Medulla oblongata (tissue), 1 donor: ENCODE results near the gene MAPK1IP1L.

Source experiments
- DNase-seq: peaks from one replicate; pipeline ENCODE4 v3.0.0-alpha.2; 2015; ENCODE audit errors: extremely low spot score

Gene MAPK1IP1L

DNA sequence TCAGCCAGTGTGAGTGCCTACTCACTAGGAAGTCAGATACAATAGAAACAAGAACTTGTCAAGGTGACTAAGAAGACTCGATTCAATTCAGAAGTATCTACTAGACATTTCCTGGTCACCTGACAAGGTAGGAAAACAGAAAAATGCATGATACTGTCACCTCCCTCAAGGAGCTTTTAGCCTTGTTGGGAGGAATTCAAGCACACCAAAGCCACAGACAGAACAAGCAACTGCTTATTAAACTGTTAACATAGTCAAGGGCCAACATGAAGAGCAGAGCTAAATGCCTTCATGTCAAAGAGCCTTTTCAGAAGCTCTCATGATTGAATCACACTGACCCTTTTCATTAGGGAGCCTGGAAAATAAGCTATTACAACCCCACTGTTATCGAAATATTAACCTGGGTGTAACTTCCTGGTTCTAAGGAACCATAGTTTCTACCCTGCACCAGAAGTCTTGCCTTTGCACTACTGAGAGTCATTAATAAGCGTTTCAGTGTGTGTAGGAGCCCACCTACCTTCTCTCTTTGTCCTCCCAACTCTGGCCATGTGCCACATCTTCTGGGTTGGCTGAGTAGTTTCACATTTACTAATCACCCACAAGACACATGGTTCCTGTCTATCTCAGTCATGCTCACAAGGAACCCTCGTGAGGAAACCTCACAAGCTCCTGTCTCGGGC is 46.6 kb downstream of the MAPK1IP1L start:
- peak; percentile 74 for DNase-seq

GRCh38 chr14:55098561-55098898 is 47.1 kb downstream of the MAPK1IP1L start:
- DNase-seq, result no peak

DNA sequence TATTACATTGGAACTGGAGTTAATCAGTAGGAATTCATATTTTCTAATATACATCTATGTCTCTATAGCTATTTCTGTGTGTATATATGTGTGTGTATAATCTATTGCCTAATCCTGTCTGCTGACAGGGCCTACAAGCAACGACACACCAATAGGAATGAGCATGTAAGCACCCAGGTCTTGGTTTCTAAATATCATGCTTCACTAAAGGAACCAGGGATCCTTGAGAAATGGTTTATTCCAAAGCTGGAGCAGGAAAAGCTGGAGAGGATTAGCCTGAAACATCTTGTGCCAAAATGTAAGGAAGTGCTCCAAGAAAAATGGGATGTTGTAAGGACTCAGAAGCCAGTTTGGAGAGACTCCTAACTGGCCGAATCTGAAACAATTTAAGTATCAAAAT is 48.3 kb downstream of the MAPK1IP1L start:
- DNase-seq, result no peak

GRCh38 chr14:55101698-55102097 is 50.3 kb downstream of the MAPK1IP1L start:
- no peak for DNase-seq

DNA sequence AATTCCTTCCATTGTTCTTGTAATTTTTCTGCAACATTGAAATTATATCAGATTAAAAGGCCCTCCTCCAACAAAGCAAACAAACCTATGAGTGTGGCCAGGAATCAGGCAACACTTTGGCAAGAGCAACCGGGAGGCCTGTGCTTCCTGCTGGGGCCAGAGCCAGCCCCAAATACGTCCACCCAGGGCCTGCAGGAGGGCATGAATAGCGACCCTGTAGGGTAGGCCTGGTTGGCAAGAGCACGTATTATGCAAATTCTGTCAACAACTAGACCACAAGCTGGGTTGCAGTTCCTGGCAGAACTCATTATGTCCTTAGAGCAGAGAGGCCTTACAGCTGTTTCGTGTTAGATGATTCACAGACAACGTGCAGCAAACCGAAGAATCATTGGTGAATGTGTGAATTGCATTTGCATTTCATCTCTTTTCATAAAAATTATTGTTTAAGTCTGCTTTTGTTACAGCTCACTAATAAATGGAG is 50.7 kb downstream of the MAPK1IP1L start:
- peak; percentile 75 for DNase-seq

GRCh38 chr14:55103005-55103640 is 51.7 kb downstream of the MAPK1IP1L start:
- DNase-seq, result no peak

GRCh38 chr14:55103971-55104954 is 52.8 kb downstream of the MAPK1IP1L start:
- peak; percentile 41 for DNase-seq

GRCh38 chr14:55105991-55106390 is 54.5 kb downstream of the MAPK1IP1L start:
- no peak for DNase-seq

GRCh38 chr14:55107766-55108554 is 56.5 kb downstream of the MAPK1IP1L start:
- DNase-seq, result peak; percentile 60

- DNase-seq, result no peak
Measured at GRCh38 chr14:55109836-55110235, 58.4 kb downstream of the MAPK1IP1L start.

GRCh38 chr14:55111122-55111708 is 59.8 kb downstream of the MAPK1IP1L start:
- no peak for DNase-seq

DNA sequence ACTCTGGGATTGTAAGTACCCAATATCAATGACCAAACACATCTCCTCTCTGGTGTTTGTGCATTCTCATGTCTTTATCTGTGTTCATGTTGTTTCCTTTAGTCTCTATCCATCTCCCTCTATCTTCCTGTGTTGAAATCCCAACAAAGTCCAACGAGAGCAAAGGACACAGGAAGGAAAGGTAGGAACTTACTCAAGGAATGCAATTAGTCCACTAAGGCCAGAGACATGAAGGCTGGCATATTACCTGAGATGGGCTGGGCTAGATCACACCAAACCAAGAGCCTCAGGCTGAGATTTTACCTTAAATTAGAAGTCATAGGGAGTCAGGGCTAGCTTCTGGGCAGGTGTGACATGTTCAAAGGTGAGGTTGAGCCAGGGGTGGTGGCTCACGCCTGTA is 63.3 kb downstream of the MAPK1IP1L start:
- no peak for DNase-seq

DNA sequence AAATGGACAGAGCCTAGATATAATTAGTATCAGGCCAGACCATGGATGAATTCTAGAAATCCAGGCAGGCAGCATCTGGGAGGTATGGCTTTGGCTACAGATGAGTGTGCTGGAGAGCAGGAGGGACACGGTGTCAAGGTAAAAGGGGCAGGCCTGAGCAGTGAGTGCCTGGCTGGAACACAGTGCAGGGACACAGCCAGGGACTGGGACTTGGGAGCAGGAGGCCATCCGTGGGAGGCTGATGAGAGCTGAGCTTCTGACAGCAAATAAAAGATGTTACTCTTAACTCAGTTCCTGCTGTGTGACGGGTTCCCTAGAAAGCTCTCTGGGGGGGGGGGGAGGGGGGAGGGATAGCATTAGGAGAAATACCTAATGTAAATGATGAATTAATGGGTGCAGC is 64.0 kb downstream of the MAPK1IP1L start:
- DNase-seq, result no peak

GRCh38 chr14:55115861-55116245 is 64.4 kb downstream of the MAPK1IP1L start:
- no peak for DNase-seq

GRCh38 chr14:55116246-55117030 is 65.0 kb downstream of the MAPK1IP1L start:
- no peak for DNase-seq

DNA sequence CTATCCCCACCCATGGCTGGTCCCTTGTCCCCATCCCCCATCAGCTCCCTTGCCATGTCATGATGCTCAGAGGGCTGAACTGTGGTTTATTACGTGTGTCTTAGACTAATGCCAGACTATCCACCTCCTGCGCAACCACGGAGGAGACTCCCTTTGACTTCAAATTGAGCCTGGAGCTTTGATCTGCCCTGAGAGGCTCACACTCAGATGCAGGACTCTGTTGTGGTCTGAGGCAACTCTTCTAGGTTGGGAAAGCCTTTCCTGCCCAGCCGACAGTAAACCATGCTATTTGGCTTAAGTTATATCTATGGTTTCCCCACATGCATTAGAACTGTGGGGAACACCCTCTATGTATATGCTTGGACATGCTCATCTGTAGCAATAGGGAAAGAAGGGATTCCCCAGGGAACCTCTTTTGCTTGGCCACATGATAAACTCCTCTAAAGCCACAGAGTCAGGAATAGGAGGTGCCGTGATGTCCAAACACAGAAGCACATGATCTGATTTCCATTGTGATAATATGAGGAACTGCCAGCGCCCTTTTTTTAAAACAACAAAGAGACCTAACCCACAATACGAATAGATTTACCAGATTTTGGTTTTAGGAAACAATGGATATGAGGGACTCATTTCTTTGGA is 66.5 kb downstream of the MAPK1IP1L start:
- DNase-seq, result peak; percentile 64

GRCh38 chr14:55118761-55119160 is 67.3 kb downstream of the MAPK1IP1L start:
- no peak for DNase-seq
